K562 (cell line): Measurements from ENCODE around the gene ABCA3. TPM values are rescaled to one million over a fixed set of nuclear protein-coding genes. Genes with fewer than 3 reads are reported as not detected.

Source experiments
- CHCHD3 ChIP-seq: fragments of 250-450 bp; sonication (Bioruptor Pico); IDR thresholded peaks from 2 replicates; pipeline ENCODE4 v2.1.2; 2022; ENCODE audit warnings: mild to moderate bottlenecking
- DLX4 ChIP-seq: fragments of 250-450 bp; sonication (Bioruptor Pico); IDR thresholded peaks from 2 replicates; pipeline ENCODE4 v1.6.1; 2021; ENCODE audit warnings: mild to moderate bottlenecking
- E2F3 ChIP-seq: fragments of 250-450 bp; sonication (Bioruptor Pico); IDR thresholded peaks from 2 replicates; pipeline ENCODE4 v1.4.0; 2020; ENCODE audit warnings: mild to moderate bottlenecking
- E2F5 ChIP-seq: sonication (generic); formaldehyde crosslinking; IDR thresholded peaks from 2 replicates; pipeline ENCODE4 v1.8.0; 2022; ENCODE audit warnings: mild to moderate bottlenecking, missing genetic modification reagents
- ETV1 ChIP-seq: fragments of 450-650 bp; conservative IDR thresholded peaks from 2 replicates; pipeline ENCODE4 v1.6.1; 2016; ENCODE audit warnings: missing genetic modification characterization, control low read depth, low read depth, missing compliant biosample characterization
- KDM4B ChIP-seq, 2 experiments: fragments of 450-650 bp in 1 of 2; sonication (generic) in 1 of 2; IDR thresholded peaks; 2 replicates each; pipeline ENCODE4 v1.6.1; 2016 to 2017; ENCODE audit warnings: borderline replicate concordance in 2 of 2, antibody characterized with exemption in 1 of 2, low read depth in 1 of 2, mild to moderate bottlenecking in 1 of 2
- MBD1 ChIP-seq: fragments of 250-450 bp; sonication (Bioruptor Pico); IDR thresholded peaks from 2 replicates; pipeline ENCODE4 v1.8.0; 2022; ENCODE audit warnings: inconsistent platforms
- MCM7 ChIP-seq, 2 experiments: fragments of 450-650 bp; IDR thresholded peaks; 2 replicates each; pipeline ENCODE4 v1.6.1; 2016 to 2018
- MTA2 ChIP-seq: fragments of 450-650 bp; IDR thresholded peaks from 2 replicates; pipeline ENCODE4 v1.6.1; 2016; ENCODE audit warnings: low read depth
- MYNN ChIP-seq, 2 experiments: sonication (generic); formaldehyde crosslinking in 1 of 2; IDR thresholded peaks; 2 replicates each; pipeline versions ENCODE4 v1.5.0 to v1.6.1; 2016 to 2020; ENCODE audit warnings: antibody characterized with exemption in 1 of 2, missing genetic modification reagents in 1 of 2
- NCOA1 ChIP-seq: fragments of 450-650 bp; IDR thresholded peaks from 2 replicates; pipeline ENCODE4 v1.6.1; 2016; ENCODE audit warnings: low read depth
- NR3C1 ChIP-seq: sonication (generic); formaldehyde crosslinking; IDR thresholded peaks from 2 replicates; pipeline ENCODE4 v1.8.1; 2022; ENCODE audit warnings: missing genetic modification reagents
- POLR3A ChIP-seq: IDR thresholded peaks from 2 replicates; pipeline ENCODE4 v1.6.1; 2011; ENCODE audit warnings: borderline replicate concordance, mild to moderate bottlenecking, moderate library complexity; ENCODE audit not compliant: insufficient read length, insufficient read depth; ENCODE audit errors: extremely low read depth
- POU5F1 ChIP-seq: fragments of 150-350 bp; IDR thresholded peaks from 2 replicates; pipeline ENCODE4 v1.6.1; 2014; ENCODE audit warnings: borderline replicate concordance, low read length, low read depth, mild to moderate bottlenecking; ENCODE audit not compliant: partially characterized antibody
- RBBP5 ChIP-seq: fragments of 200-600 bp; sonication (generic); IDR thresholded peaks from 2 replicates; pipeline ENCODE4 v1.6.1; 2012; ENCODE audit warnings: borderline replicate concordance, mild to moderate bottlenecking, low read length, control low read depth, inconsistent platforms; ENCODE audit not compliant: insufficient read depth, poor library complexity, severe bottlenecking
- SOX6 ChIP-seq: fragments of 450-650 bp; IDR thresholded peaks from 2 replicates; pipeline ENCODE4 v1.6.1; 2014; ENCODE audit warnings: mild to moderate bottlenecking
- SREBF2 ChIP-seq: sonication (generic); formaldehyde crosslinking; IDR thresholded peaks from 2 replicates; pipeline ENCODE4 v1.4.0; 2020; ENCODE audit warnings: mild to moderate bottlenecking, missing genetic modification reagents
- TBL1XR1 ChIP-seq, 2 experiments: IDR thresholded peaks; 2 replicates each; pipeline ENCODE4 v1.6.1; 2012; ENCODE audit warnings: improper control_type of control experiment in 2 of 2, low read length in 2 of 2, mild to moderate bottlenecking in 1 of 2
- ZNF239 ChIP-seq: fragments of 250-450 bp; sonication (Bioruptor Pico); IDR thresholded peaks from 2 replicates; pipeline ENCODE4 v1.4.0; 2020; ENCODE audit warnings: mild to moderate bottlenecking
- ZNF639 ChIP-seq, 2 experiments: fragments of 200-800 bp in 1 of 2; sonication (Bioruptor generic) in 1 of 2; sonication (generic) in 1 of 2; formaldehyde crosslinking in 1 of 2; IDR thresholded peaks in 1 of 2; conservative IDR thresholded peaks in 1 of 2; 2 replicates each; pipeline versions ENCODE4 v1.5.0 to v1.6.1; 2016 to 2020; ENCODE audit warnings: missing compliant biosample characterization in 1 of 2, missing genetic modification characterization in 1 of 2, missing genetic modification reagents in 1 of 2
- polyA plus RNA-seq, 8 experiments: library from polyadenylated mRNA; depleted of rRNA in 4 of 8; stranded (reverse) in 5 of 8; unstranded in 3 of 8; fragments of >200 nt; fragmentation: Nextera tagmentation in 2 of 8; fragmentation: Illumina TruSeq in 1 of 8; extraction: Ambion mirVana in 2 of 8; extraction: Trizol in 1 of 8; gene quantifications; 2 replicates each; pipeline versions ENCODE4 v1.2.1 to v1.2.3, GENCODE V29; 2011 to 2014; ENCODE audit warnings: inconsistent platforms in 1 of 8, missing spikeins in 1 of 8
- total RNA-seq, 7 experiments: library from RNA; depleted of rRNA in 6 of 7; stranded (reverse); fragments of >200 nt in 6 of 7; fragmentation: Illumina TruSeq in 2 of 7; extraction: Trizol in 2 of 7; gene quantifications; 2 replicates each; pipeline versions ENCODE4 v1.2.1 to v1.2.3, GENCODE V29; 2011 to 2021; ENCODE audit warnings: low replicate concordance in 1 of 7

Gene ABCA3
- total and polyA plus RNA-seq, 9 of the 15 experiments (the other 6 are each of a cell fraction or from before 2014, with no cell fraction given) = 0.66 to 23.7 (median 6.9) TPM

GRCh38 chr16:2251296-2252111 lies 89.0 kb downstream of the ABCA3 start, which contains the start of gene ECI1 (continued):
- TF ChIP-seq ZNF239 (CRISPR knock-in tag) (no peak), DLX4 (CRISPR knock-in tag) (no peak), E2F5 (peak; percentile 84; the same call in 1 of the 2 replicates), MCM7 (IDR thresholded peaks at IDR 0.05) (no peak), NCOA1 (no peak), CHCHD3 (CRISPR knock-in tag) (no peak), E2F3 (CRISPR knock-in tag) (peak; percentile 77; the same call in 1 of the 2 replicates), SOX6 (peak; percentile 51), POU5F1 (peak; percentile 65), MYNN (IDR thresholded peaks at IDR 0.05) (peak; percentile 86; the same call in 1 of the 2 replicates), MYNN (CRISPR knock-in tag; IDR thresholded peaks at IDR 0.05) (no peak), ETV1 (tag) (peak; percentile 94), ZNF639 (CRISPR knock-in tag; conservative IDR thresholded peaks at IDR 0.05 in 1 of 2, IDR thresholded peaks at IDR 0.05 in 1 of 2) (peak in 1 of 2 experiments; percentile 54; a peak in 1 of 4 replicates), POLR3A (no peak), NR3C1 (CRISPR knock-in tag) (no peak), KDM4B (IDR thresholded peaks at IDR 0.05; ENCODE audit: borderline replicate concordance in 2 of 2, low read depth in 1 of 2) (peak in 1 of 2 experiments; percentile 66; a peak in 1 of 4 replicates), RBBP5 (peak; percentile 72), MTA2 (no peak), MBD1 (CRISPR knock-in tag) (no peak), TBL1XR1 (IDR thresholded peaks at IDR 0.05; ENCODE audit: low read length in 2 of 2) (peak in 1 of 2 experiments; percentile 27; a peak in 1 of 4 replicates), SREBF2 (CRISPR knock-in tag) (no peak)
